Glutamatergic neuron (in vitro differentiated cells): ENCODE data around the gene IMP3. TPM values are rescaled to one million over a fixed set of nuclear protein-coding genes. Genes with fewer than 3 reads are reported as not detected.
A peak's percentile ranks its signal among the peaks of the same experiment; 100 is the strongest.

ENCODE experiments used
- DNase-seq: peaks from one replicate; pipeline ENCODE4 v3.0.0; 2022
- H3K27ac Mint-ChIP-seq: one replicate; pipeline ENCODE4 v1.8.0; 2020; ENCODE audit warnings: mild to moderate bottlenecking, mixed read lengths, inconsistent platforms; ENCODE audit not compliant: unreplicated experiment
- H3K27me3 Mint-ChIP-seq: one replicate; pipeline ENCODE4 v1.8.0; 2020; ENCODE audit warnings: mild to moderate bottlenecking, moderate library complexity, mixed read lengths, inconsistent platforms; ENCODE audit not compliant: unreplicated experiment
- H3K36me3 Mint-ChIP-seq: one replicate; pipeline ENCODE4 v1.8.0; 2020; ENCODE audit warnings: mild to moderate bottlenecking, mixed read lengths, inconsistent platforms; ENCODE audit not compliant: unreplicated experiment
- H3K4me1 Mint-ChIP-seq: one replicate; pipeline ENCODE4 v1.8.0; 2020; ENCODE audit warnings: mild to moderate bottlenecking, low read depth, mixed read lengths, inconsistent platforms; ENCODE audit not compliant: unreplicated experiment
- H3K4me3 Mint-ChIP-seq: one replicate; pipeline ENCODE4 v1.8.0; 2020; ENCODE audit warnings: mild to moderate bottlenecking, mixed read lengths, inconsistent platforms; ENCODE audit not compliant: unreplicated experiment
- H3K9me3 Mint-ChIP-seq: one replicate; pipeline ENCODE4 v1.8.0; 2020; ENCODE audit warnings: mild to moderate bottlenecking, moderate library complexity, mixed read lengths, inconsistent platforms; ENCODE audit not compliant: unreplicated experiment
- CTCF ChIP-seq: fragments of 200-600 bp; sonication (generic); IDR thresholded peaks from one replicate; pipeline ENCODE4 v1.5.0; 2021; ENCODE audit not compliant: partially characterized antibody, unreplicated experiment
- total RNA-seq: library from RNA; stranded (reverse); fragmentation: NEBNext Ultra II Directional; extraction: Animal tissue kit (Norgen Biotek cat#: 25700); gene quantifications from one replicate; pipeline ENCODE4 v1.2.1, GENCODE V29; 2021; ENCODE audit not compliant: unreplicated experiment

The IMP3 gene
- total RNA-seq, 1 donor from 2014 or later: 33.6 TPM

- peaks cover 5% of the 10 kb centered on the region for H3K4me1 Mint-ChIP-seq
- no peak for DNase-seq
- H3K27me3 Mint-ChIP-seq: no peaks in the 10 kb centered on the region
- H3K4me3 Mint-ChIP-seq: no peak overlapping the region
- no peak overlapping the region for H3K27ac Mint-ChIP-seq
- no peaks in the 10 kb centered on the region for H3K36me3 Mint-ChIP-seq
- TF ChIP-seq CTCF: peak; percentile 46
- H3K9me3 Mint-ChIP-seq: no peaks in the 10 kb centered on the region
Observed at GRCh38 chr15:75597667-75598341, 42.2 kb downstream of the IMP3 start.

- Mint-ChIP-seq H3K27me3 (no peaks in the 10 kb centered on the region), H3K9me3 (no peaks in the 10 kb centered on the region), H3K4me3 (no peak overlapping the region), H3K4me1 (peaks cover 5% of the 10 kb centered on the region), H3K27ac (no peak overlapping the region), H3K36me3 (no peaks in the 10 kb centered on the region)
- DNase-seq: no peak
- no peak for TF ChIP-seq CTCF
Observed at GRCh38 chr15:75596703-75597345, 43.2 kb downstream of the IMP3 start.

- Mint-ChIP-seq H3K9me3 (no peaks in the 10 kb centered on the region), H3K27me3 (no peaks in the 10 kb centered on the region), H3K36me3 (no peaks in the 10 kb centered on the region), H3K27ac (no peak overlapping the region), H3K4me3 (no peak overlapping the region), H3K4me1 (peaks cover 5% of the 10 kb centered on the region)
- DNase-seq: no peak
- TF ChIP-seq CTCF: no peak
Observed at GRCh38 chr15:75594276-75594675, 45.7 kb downstream of the IMP3 start.

GRCh38 chr15:75591655-75592364 lies 48.2 kb downstream of the IMP3 start:
- no peaks in the 10 kb centered on the region for H3K4me1 Mint-ChIP-seq
- H3K27me3 Mint-ChIP-seq: no peaks in the 10 kb centered on the region
- no peak overlapping the region for H3K4me3 Mint-ChIP-seq
- DNase-seq: no peak
- H3K27ac Mint-ChIP-seq: no peak overlapping the region
- H3K36me3 Mint-ChIP-seq: no peaks in the 10 kb centered on the region
- no peak for TF ChIP-seq CTCF
- no peaks in the 10 kb centered on the region for H3K9me3 Mint-ChIP-seq

- Mint-ChIP-seq H3K9me3 (peaks cover 1% of the 10 kb centered on the region), H3K4me1 (no peaks in the 10 kb centered on the region), H3K27me3 (no peaks in the 10 kb centered on the region), H3K36me3 (no peaks in the 10 kb centered on the region), H3K27ac (no peak overlapping the region), H3K4me3 (no peak overlapping the region)
- no peak for TF ChIP-seq CTCF
- DNase-seq: no peak
Observed at GRCh38 chr15:75590239-75590638, 49.8 kb downstream of the IMP3 start.
